ENCODE results near the gene PEPD.

Gene PEPD

GRCh38 chr19:33343859-33344572 is 177.6 kb downstream of the PEPD start:
- no peak overlapping the region for H3K4me3 ChIP-seq (replicated peaks; ENCODE audit: low read depth, low read length)
- TF ChIP-seq CTCF (IDR thresholded peaks at IDR 0.05; ENCODE audit: low read length, missing control alignments) = no peak
- peak; percentile 11 for DNase-seq (ENCODE audit: low read depth)

- H3K4me3 ChIP-seq (replicated peaks; ENCODE audit: low read depth, low read length) = no peak overlapping the region
- no peak for TF ChIP-seq CTCF (IDR thresholded peaks at IDR 0.05; ENCODE audit: low read length, missing control alignments)
- DNase-seq (ENCODE audit: low read depth) = no peak
These were observed 178.3 kb downstream of the PEPD start for GRCh38 chr19:33343301-33343700.

- no peak overlapping the region for H3K4me3 ChIP-seq (replicated peaks; ENCODE audit: low read depth, low read length)
- no peak for TF ChIP-seq CTCF (IDR thresholded peaks at IDR 0.05; ENCODE audit: low read length, missing control alignments)
- DNase-seq (ENCODE audit: low read depth) = no peak
These were observed 180.6 kb downstream of the PEPD start for GRCh38 chr19:33340991-33341390.

GRCh38 chr19:33339016-33339984 is 182.3 kb downstream of the PEPD start:
- DNase-seq (ENCODE audit: low read depth) = no peak
- H3K4me3 ChIP-seq (replicated peaks; ENCODE audit: low read depth, low read length) = no peak overlapping the region
- no peak for TF ChIP-seq CTCF (IDR thresholded peaks at IDR 0.05; ENCODE audit: low read length, missing control alignments)
